HEK293 (cell line): ENCODE results near the gene FBLN2.

Experiments
- CTCF ChIA-PET: fragments of 350-600 bp; formaldehyde crosslinking; extraction: SDS; loops from one replicate; lab custom pipeline; 2021; ENCODE audit warnings: antibody characterized with exemption; lab: Yijun Ruan, JAX
- POLR2A ChIA-PET: fragments of 300-600 bp; formaldehyde crosslinking; extraction: SDS; loops from one replicate; lab custom pipeline; 2020; ENCODE audit warnings: antibody characterized with exemption, inconsistent platforms; lab: Yijun Ruan, JAX
- H3K27ac ChIP-seq: fragments of 200-500 bp; sonication (Bioruptor generic); 2 replicates; pipeline ENCODE4 v1.5.1; 2014; ENCODE audit warnings: low read depth, low read length, control low read depth, inconsistent platforms; ENCODE audit errors: extremely low read depth
- H3K36me3 ChIP-seq, 2 experiments: fragments of 200-500 bp in 1 of 2; sonication (Bioruptor generic) in 1 of 2; 1 replicate in 1 of 2; 2 replicates in 1 of 2; pipeline ENCODE4 v1.5.1; 2014 to 2017; ENCODE audit warnings: inconsistent platforms in 2 of 2, low read length in 2 of 2; ENCODE audit not compliant: control insufficient read depth in 2 of 2, insufficient read depth in 1 of 2
- H3K4me1 ChIP-seq: fragments of 200-500 bp; sonication (Bioruptor generic); 2 replicates; pipeline ENCODE4 v1.5.1; 2014; ENCODE audit warnings: mild to moderate bottlenecking, low read length, inconsistent platforms; ENCODE audit not compliant: control insufficient read depth, insufficient read depth
- H3K4me3 ChIP-seq: 2 replicates; pipeline ENCODE4 v1.5.1; 2011; ENCODE audit warnings: low read depth, mild to moderate bottlenecking, control low read depth, low read length, moderate library complexity
- H3K9me3 ChIP-seq: fragments of 200-500 bp; sonication (Bioruptor generic); 2 replicates; pipeline ENCODE4 v1.5.1; 2014; ENCODE audit warnings: low read depth, low read length, inconsistent platforms; ENCODE audit not compliant: control insufficient read depth, insufficient read depth
- BCL11B ChIP-seq: fragments of 450-650 bp; formaldehyde crosslinking; IDR thresholded peaks from 2 replicates; pipeline ENCODE4 v1.5.1; 2016; ENCODE audit warnings: low read depth, missing biosample characterization, missing genetic modification characterization
- FEZF1 ChIP-seq: fragments of 450-650 bp; formaldehyde crosslinking; IDR thresholded peaks from 2 replicates; pipeline ENCODE4 v1.5.1; 2016; ENCODE audit warnings: missing biosample characterization, missing genetic modification characterization
- KLF7 ChIP-seq: fragments of 450-650 bp; formaldehyde crosslinking; IDR thresholded peaks from 2 replicates; pipeline ENCODE4 v1.5.1; 2016; ENCODE audit warnings: missing biosample characterization, missing genetic modification characterization, borderline replicate concordance
- PRDM10 ChIP-seq: fragments of 450-650 bp; formaldehyde crosslinking; IDR thresholded peaks from 2 replicates; pipeline ENCODE4 v1.5.1; 2016; ENCODE audit warnings: missing biosample characterization, missing genetic modification characterization
- TCF7L2 ChIP-seq: IDR thresholded peaks from 2 replicates; pipeline ENCODE4 v1.6.1; 2011; ENCODE audit warnings: low read depth, mild to moderate bottlenecking, inconsistent platforms, low read length, moderate library complexity, borderline replicate concordance
- ZIC2 ChIP-seq: fragments of 450-650 bp; formaldehyde crosslinking; IDR thresholded peaks from 2 replicates; pipeline ENCODE4 v1.5.1; 2016; ENCODE audit warnings: missing biosample characterization, missing genetic modification characterization
- ZNF214 ChIP-seq: fragments of 450-650 bp; formaldehyde crosslinking; IDR thresholded peaks from 2 replicates; pipeline ENCODE4 v1.5.1; 2017; ENCODE audit warnings: missing biosample characterization, mild to moderate bottlenecking, missing genetic modification characterization, borderline replicate concordance
- ZNF341 ChIP-seq: fragments of 450-650 bp; formaldehyde crosslinking; IDR thresholded peaks from 2 replicates; pipeline ENCODE4; 2016; ENCODE audit warnings: low read depth, missing biosample characterization, missing genetic modification characterization
- ZNF473 ChIP-seq: fragments of 450-650 bp; formaldehyde crosslinking; IDR thresholded peaks from 2 replicates; pipeline ENCODE4 v1.5.1; 2017; ENCODE audit warnings: missing biosample characterization, missing genetic modification characterization
- ZNF521 ChIP-seq: fragments of 450-650 bp; formaldehyde crosslinking; IDR thresholded peaks from 2 replicates; pipeline ENCODE4 v1.5.1; 2017; ENCODE audit warnings: missing biosample characterization, mild to moderate bottlenecking, missing genetic modification characterization
- ZNF610 ChIP-seq: fragments of 450-650 bp; formaldehyde crosslinking; IDR thresholded peaks from 2 replicates; pipeline ENCODE4 v1.5.1; 2016; ENCODE audit warnings: missing biosample characterization, missing genetic modification characterization, borderline replicate concordance

FBLN2 gene

GRCh38 chr3:13584901-13585300 lies 36.0 kb downstream of the FBLN2 start:
- TF ChIP-seq BCL11B (tag by site-specific recombination) (no peak), ZNF473 (tag by site-specific recombination) (no peak), PRDM10 (tag by site-specific recombination) (no peak), KLF7 (no peak)
- TF ChIP-seq, all 188 proteins: peak for 0
- H3K36me3 ChIP-seq, result no peaks in the 10 kb centered on the region
- H3K4me3 ChIP-seq, result no peak overlapping the region
- POLR2A ChIA-PET, result no interaction called here
- no peaks in the 10 kb centered on the region for H3K9me3 ChIP-seq
- H3K4me1 ChIP-seq, result 0 out of 2 replicates have a peak, but pooled peaks cover 2% of the 10 kb centered on the region
- CTCF ChIA-PET, result interaction anchor here (0.6 kb wide), 1 partner anchor 26 kb away, joined by 3 read pairs; no protein-coding TSS in a partner anchor
- no peak overlapping the region for H3K27ac ChIP-seq

DNA sequence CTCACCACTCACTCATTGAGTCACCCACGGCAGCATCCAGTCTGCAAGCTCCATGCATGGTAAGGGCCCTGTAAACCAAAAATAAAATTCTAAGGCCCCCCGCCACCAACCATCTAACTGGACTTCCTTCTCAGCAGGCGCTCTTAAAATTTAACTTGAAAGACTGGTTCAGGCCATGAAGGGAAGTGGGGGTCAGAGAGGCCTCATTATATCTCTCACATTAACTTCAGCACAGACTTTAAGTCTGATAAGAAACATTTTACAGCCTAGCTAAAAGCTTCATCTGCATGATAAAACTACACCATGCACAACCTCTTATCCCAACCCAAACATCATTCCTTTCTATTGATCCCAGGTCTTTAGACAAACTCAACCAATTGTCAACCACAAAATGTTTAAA lies 38.5 kb downstream of the FBLN2 start:
- TF ChIP-seq ZNF214 (tag by site-specific recombination) (no peak), FEZF1 (peak; percentile 6; the same call in 1 of the 2 replicates), PRDM10 (tag by site-specific recombination) (peak; percentile 63; the same call in 1 of the 2 replicates), ZIC2 (0 out of 2 replicates have a peak, but pooled peaks have one; percentile 33), ZNF341 (tag by site-specific recombination) (no peak), TCF7L2 (peak; percentile 82; the same call in 1 of the 2 replicates)
- TF ChIP-seq, all 188 proteins: peak for 4
- H3K4me3 ChIP-seq, result no peak overlapping the region
- H3K4me1 ChIP-seq, result 0 out of 2 replicates have a peak, but pooled peaks cover 2% of the 10 kb centered on the region
- H3K9me3 ChIP-seq, result no peaks in the 10 kb centered on the region
- H3K36me3 ChIP-seq, result no peaks in the 10 kb centered on the region
- H3K27ac ChIP-seq, result no peak overlapping the region
- ChIA-PET POLR2A (no interaction called here), CTCF (interaction anchor here (0.6 to 0.9 kb wide), 4 partner anchors 63 to 590 kb away, joined by 3 to 5 read pairs (median 4); no protein-coding TSS in a partner anchor)

GRCh38 chr3:13588221-13588701 lies 39.3 kb downstream of the FBLN2 start:
- no peak overlapping the region for H3K27ac ChIP-seq
- H3K9me3 ChIP-seq, result no peaks in the 10 kb centered on the region
- no peak overlapping the region for H3K4me3 ChIP-seq
- no peak for TF ChIP-seq ZNF521 (tag by site-specific recombination)
- no peak for TF ChIP-seq ZNF610 (tag by site-specific recombination)
- POLR2A ChIA-PET, result no interaction called here
- CTCF ChIA-PET, result interaction anchor here (0.9 to 1.8 kb wide), 2 partner anchors 92 to 358 kb away, joined by 4 to 5 read pairs; no protein-coding TSS in a partner anchor
- H3K36me3 ChIP-seq, result no peaks in the 10 kb centered on the region
- 0 out of 2 replicates have a peak, but pooled peaks cover 2% of the 10 kb centered on the region for H3K4me1 ChIP-seq
